ENCODE data around the gene HS3ST1.

Gene HS3ST1

GRCh38 chr4:11359591-11359990 is 69.1 kb downstream of the HS3ST1 start:
- DNase-seq, result no peak
- Histone ChIP-seq H3K9me3 (peaks cover 3% of the 10 kb centered on the region; the same call in 1 of the 2 replicates), H3K4me3 (ENCODE audit: low read depth, low read length) (no peak overlapping the region)

GRCh38 chr4:11355226-11355625 is 73.5 kb downstream of the HS3ST1 start:
- H3K9me3 ChIP-seq, result no peaks in the 10 kb centered on the region; the same call in 1 of the 2 replicates
- no peak for DNase-seq
- H3K4me3 ChIP-seq (ENCODE audit: low read depth, low read length), result no peak overlapping the region

More at GRCh38 chr4:11359591-11359990, 69.1 kb downstream of the HS3ST1 start:
- Histone ChIP-seq H3K36me3 (no peaks in the 10 kb centered on the region), H3K27me3 (no peaks in the 10 kb centered on the region), H3K4me1 (no peaks in the 10 kb centered on the region)
- TF ChIP-seq CTCF (IDR thresholded peaks at IDR 0.05; ENCODE audit: low read depth, low read length), result no peak

GRCh38 chr4:11354531-11354930 is 74.2 kb downstream of the HS3ST1 start:
- Histone ChIP-seq H3K4me3 (ENCODE audit: low read depth, low read length) (no peak overlapping the region), H3K9me3 (no peaks in the 10 kb centered on the region; the same call in 1 of the 2 replicates), H3K4me1 (no peaks in the 10 kb centered on the region), H3K27me3 (no peaks in the 10 kb centered on the region), H3K36me3 (no peaks in the 10 kb centered on the region)
- DNase-seq, result no peak
- TF ChIP-seq CTCF (IDR thresholded peaks at IDR 0.05; ENCODE audit: low read depth, low read length), result no peak

More at GRCh38 chr4:11355226-11355625, 73.5 kb downstream of the HS3ST1 start:
- Histone ChIP-seq H3K27me3 (no peaks in the 10 kb centered on the region), H3K36me3 (no peaks in the 10 kb centered on the region), H3K4me1 (no peaks in the 10 kb centered on the region)
- TF ChIP-seq CTCF (IDR thresholded peaks at IDR 0.05; ENCODE audit: low read depth, low read length), result no peak

- Histone ChIP-seq H3K27me3 (no peaks in the 10 kb centered on the region), H3K4me1 (no peaks in the 10 kb centered on the region), H3K9me3 (peaks cover 5% of the 10 kb centered on the region), H3K36me3 (no peaks in the 10 kb centered on the region), H3K4me3 (ENCODE audit: low read depth, low read length) (no peak overlapping the region)
- no peak for DNase-seq
- TF ChIP-seq CTCF (IDR thresholded peaks at IDR 0.05; ENCODE audit: low read depth, low read length), result no peak
Observed at GRCh38 chr4:11348449-11349088, 80.1 kb downstream of the HS3ST1 start.

GRCh38 chr4:11344916-11345315 is 83.8 kb downstream of the HS3ST1 start:
- TF ChIP-seq CTCF (IDR thresholded peaks at IDR 0.05; ENCODE audit: low read depth, low read length), result no peak
- H3K4me3 ChIP-seq (ENCODE audit: low read depth, low read length), result no peak overlapping the region

GRCh38 chr4:11343536-11343935 is 85.2 kb downstream of the HS3ST1 start:
- TF ChIP-seq CTCF (IDR thresholded peaks at IDR 0.05; ENCODE audit: low read depth, low read length), result no peak
- DNase-seq, result no peak
- H3K4me3 ChIP-seq (ENCODE audit: low read depth, low read length), result no peak overlapping the region
- H3K27me3 ChIP-seq, result no peaks in the 10 kb centered on the region
- no peaks in the 10 kb centered on the region for H3K36me3 ChIP-seq
- H3K4me1 ChIP-seq, result no peaks in the 10 kb centered on the region
- H3K9me3 ChIP-seq, result peaks cover 5% of the 10 kb centered on the region

More at GRCh38 chr4:11344916-11345315, 83.8 kb downstream of the HS3ST1 start:
- Histone ChIP-seq H3K9me3 (peaks cover 5% of the 10 kb centered on the region), H3K4me1 (no peaks in the 10 kb centered on the region), H3K27me3 (no peaks in the 10 kb centered on the region), H3K36me3 (no peaks in the 10 kb centered on the region)
- DNase-seq, result no peak
